H9 (cell line): ENCODE data around the gene PLEKHD1. TPM values are rescaled to one million over a fixed set of nuclear protein-coding genes. Genes with fewer than 3 reads are reported as not detected.

ENCODE experiments used
- DNase-seq: peaks from one replicate; pipeline ENCODE4 v3.0.0-alpha.2; 2017
- H2AFZ ChIP-seq: one replicate; pipeline ENCODE4 v1.6.1; 2013; ENCODE audit warnings: mild to moderate bottlenecking, low read length, control low read depth, moderate library complexity
- H2AK5ac ChIP-seq: 2 replicates; pipeline ENCODE4 v1.6.1; 2013; ENCODE audit warnings: low read length, control low read depth, mixed read lengths; ENCODE audit not compliant: insufficient read length
- H2BK120ac ChIP-seq: one replicate; pipeline ENCODE4 v1.6.1; 2013; ENCODE audit warnings: low read depth, mild to moderate bottlenecking, low read length, control low read depth, inconsistent platforms; ENCODE audit not compliant: poor library complexity, severe bottlenecking
- H2BK12ac ChIP-seq: 2 replicates; pipeline ENCODE4 v1.6.1; 2013; ENCODE audit warnings: low read length, control low read depth, mixed read lengths, low read depth; ENCODE audit not compliant: insufficient read length
- H2BK15ac ChIP-seq: 2 replicates; pipeline ENCODE4 v1.6.1; 2013; ENCODE audit warnings: low read depth, low read length, control low read depth
- H2BK20ac ChIP-seq: one replicate; pipeline ENCODE4 v1.6.1; 2013; ENCODE audit warnings: low read depth, mild to moderate bottlenecking, low read length, control low read depth, inconsistent platforms; ENCODE audit not compliant: poor library complexity, severe bottlenecking
- H2BK5ac ChIP-seq: 2 replicates; pipeline ENCODE4 v1.6.1; 2013; ENCODE audit warnings: low read length, control low read depth, mixed read lengths; ENCODE audit not compliant: insufficient read length
- H3K14ac ChIP-seq: 2 replicates; pipeline ENCODE4 v1.6.1; 2013; ENCODE audit warnings: low read length, control low read depth; ENCODE audit not compliant: insufficient read depth
- H3K18ac ChIP-seq: 2 replicates; pipeline ENCODE4 v1.6.1; 2013; ENCODE audit warnings: low read depth, mild to moderate bottlenecking, mixed read lengths, low read length, control low read depth; ENCODE audit not compliant: insufficient read length
- H3K23ac ChIP-seq: 2 replicates; pipeline ENCODE4 v1.6.1; 2013; ENCODE audit warnings: low read length, control low read depth, mixed read lengths, low read depth; ENCODE audit not compliant: insufficient read length
- H3K23me2 ChIP-seq: 2 replicates; pipeline ENCODE4 v1.6.1; 2013; ENCODE audit warnings: low read depth, mild to moderate bottlenecking, mixed read lengths, low read length, control low read depth; ENCODE audit not compliant: insufficient read length, poor library complexity, severe bottlenecking
- H3K27ac ChIP-seq: 2 replicates; pipeline ENCODE4 v1.5.1; 2013; ENCODE audit warnings: low read length, control low read depth, mixed read lengths, low read depth; ENCODE audit not compliant: insufficient read length
- H3K27me3 ChIP-seq: 2 replicates; pipeline ENCODE4 v1.6.1; 2013; ENCODE audit warnings: low read length, control low read depth, inconsistent platforms; ENCODE audit not compliant: insufficient read depth
- H3K4ac ChIP-seq: 2 replicates; pipeline ENCODE4 v1.6.1; 2013; ENCODE audit warnings: low read depth, mild to moderate bottlenecking, control low read depth, inconsistent platforms, low read length, moderate library complexity
- H3K4me1 ChIP-seq: 2 replicates; pipeline ENCODE4 v1.6.1; 2013; ENCODE audit warnings: low read length, control low read depth, inconsistent platforms; ENCODE audit not compliant: insufficient read depth
- H3K4me2 ChIP-seq: 2 replicates; pipeline ENCODE4 v1.6.1; 2013; ENCODE audit warnings: low read length, control low read depth, mixed read lengths; ENCODE audit not compliant: insufficient read length, insufficient read depth
- H3K56ac ChIP-seq: 2 replicates; pipeline ENCODE4 v1.6.1; 2013; ENCODE audit warnings: low read depth, mild to moderate bottlenecking, mixed read lengths, low read length, control low read depth; ENCODE audit not compliant: insufficient read length
- H3K79me1 ChIP-seq: 2 replicates; pipeline ENCODE4 v1.6.1; 2013; ENCODE audit warnings: low read depth, mild to moderate bottlenecking, moderate library complexity, low read length, control low read depth, inconsistent platforms; ENCODE audit not compliant: insufficient read depth, poor library complexity, severe bottlenecking
- H3K79me2 ChIP-seq: 2 replicates; pipeline ENCODE4 v1.6.1; 2013; ENCODE audit warnings: low read length, control low read depth, inconsistent platforms; ENCODE audit not compliant: insufficient read depth
- H3K9ac ChIP-seq: 2 replicates; pipeline ENCODE4 v1.6.1; 2013; ENCODE audit warnings: low read length, control low read depth, mixed read lengths; ENCODE audit not compliant: insufficient read length; ENCODE audit errors: extremely low read depth
- H3K9me3 ChIP-seq: one replicate; pipeline ENCODE4 v1.6.1; 2013; ENCODE audit warnings: low read depth, low read length, inconsistent platforms; ENCODE audit not compliant: control insufficient read depth
- H3T11ph ChIP-seq: one replicate; pipeline ENCODE4 v1.6.1; 2013; ENCODE audit warnings: mild to moderate bottlenecking, low read length, control low read depth, inconsistent platforms
- H4K20me1 ChIP-seq: one replicate; pipeline ENCODE4 v1.6.1; 2013; ENCODE audit not compliant: control insufficient read depth, insufficient read length, insufficient read depth
- H4K5ac ChIP-seq: 2 replicates; pipeline ENCODE4 v1.6.1; 2013; ENCODE audit warnings: low read depth, mild to moderate bottlenecking, mixed read lengths, low read length, control low read depth; ENCODE audit not compliant: insufficient read length
- H4K8ac ChIP-seq: replicated peaks from 2 replicates; pipeline ENCODE4 v1.6.1; 2013; ENCODE audit warnings: low read length, control low read depth, mixed read lengths, low read depth; ENCODE audit not compliant: insufficient read length
- H4K91ac ChIP-seq: 2 replicates; pipeline ENCODE4 v1.6.1; 2013; ENCODE audit warnings: low read depth, mild to moderate bottlenecking, moderate library complexity, mixed read lengths, low read length, control low read depth; ENCODE audit not compliant: insufficient read length
- H3K27ac Mint-ChIP-seq, 3 experiments: 2 replicates in 2 of 3; 3 replicates in 1 of 3; pipeline ENCODE4 v1.8.0; 2020 to 2021; ENCODE audit warnings: mixed read lengths in 3 of 3, mild to moderate bottlenecking in 1 of 3, moderate library complexity in 1 of 3
- H3K27me3 Mint-ChIP-seq: 2 replicates; pipeline ENCODE4 v1.8.0; 2021; ENCODE audit warnings: low read depth, mild to moderate bottlenecking, moderate library complexity, mixed read lengths
- H3K36me3 Mint-ChIP-seq, 3 experiments: 2 replicates in 2 of 3; 3 replicates in 1 of 3; pipeline ENCODE4 v1.8.0; 2020 to 2021; ENCODE audit warnings: low read depth in 3 of 3, mixed read lengths in 3 of 3; ENCODE audit not compliant: insufficient read depth in 1 of 3
- H3K4me1 Mint-ChIP-seq, 2 experiments: 2 replicates each; pipeline ENCODE4 v1.8.0; 2020; ENCODE audit warnings: mixed read lengths in 2 of 2
- H3K4me3 Mint-ChIP-seq, 2 experiments: 2 replicates in 1 of 2; 3 replicates in 1 of 2; pipeline ENCODE4 v1.8.0; 2020 to 2021; ENCODE audit warnings: mild to moderate bottlenecking in 2 of 2, mixed read lengths in 2 of 2, moderate library complexity in 1 of 2
- H3K9me3 Mint-ChIP-seq, 2 experiments: 2 replicates in 1 of 2; 3 replicates in 1 of 2; pipeline ENCODE4 v1.8.0; 2020; ENCODE audit warnings: mild to moderate bottlenecking in 2 of 2, mixed read lengths in 2 of 2, moderate library complexity in 1 of 2
- CTCF ChIP-seq: fragments of 200-600 bp; sonication (generic); conservative IDR thresholded peaks from 3 replicates; pipeline ENCODE4 v1.8.0; 2021; ENCODE audit warnings: antibody characterized with exemption, mild to moderate bottlenecking
- WGBS: extraction: QIAGEN DNeasy Blood & Tissue Kit; methylation state at CpG from one replicate; pipeline ENCODE4 v1.1.7; 2013; ENCODE audit warnings: missing lambda C conversion rate, low lambda C conversion rate, mixed read lengths; ENCODE audit not compliant: insufficient read length; ENCODE audit errors: extremely low coverage; 5-methylcytosine and 5-hydroxymethylcytosine counted together
- total RNA-seq: library from RNA; stranded (reverse); gene quantifications from 2 replicates; pipeline ENCODE4 v1.2.1, GENCODE V29; 2021

Gene PLEKHD1
- total RNA-seq, 1 experiment from 2014 or later: 0.37 TPM

DNA sequence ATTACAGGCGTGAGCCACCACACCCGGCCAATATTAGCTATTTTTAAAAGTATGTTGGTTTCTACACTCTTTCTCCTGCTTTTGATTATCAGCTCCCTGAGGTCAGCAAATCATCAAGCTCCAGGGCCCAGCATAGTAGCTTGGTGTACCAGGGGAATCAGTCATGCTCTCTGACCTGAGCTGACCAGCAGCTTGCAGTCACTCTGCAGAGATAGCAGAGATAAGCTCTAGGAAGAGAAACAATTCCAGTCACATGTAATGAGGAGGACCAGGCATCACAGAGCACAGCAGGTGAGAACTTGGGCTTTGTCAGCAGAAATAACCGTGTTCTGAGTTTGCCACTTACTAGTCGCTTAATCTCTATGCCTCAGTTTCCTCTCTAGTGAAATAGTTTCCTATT, 8.5 kb downstream of the PLEKHD1 start:
- Mint-ChIP-seq H3K4me3 (no peak overlapping the region), H3K27me3 (peaks cover 27% of the 10 kb centered on the region), H3K4me1 (peaks cover 0 to under 1% of the 10 kb centered on the region in 2 experiments; a peak in 1 of 4 replicates), H3K36me3 (no peaks in the 10 kb centered on the region), H3K27ac (no peak overlapping the region), H3K9me3 (no peaks in the 10 kb centered on the region)
- Histone ChIP-seq H3K14ac (no peak overlapping the region), H2AFZ (no peak overlapping the region), H3K18ac (no peak overlapping the region), H3K27me3 (no peaks in the 10 kb centered on the region), H3K23me2 (no peaks in the 10 kb centered on the region), H4K8ac (no peak overlapping the region), H3K79me2 (no peaks in the 10 kb centered on the region), H2BK15ac (no peak overlapping the region), H3K27ac (no peak overlapping the region), H3K9me3 (no peaks in the 10 kb centered on the region), H3K56ac (no peak overlapping the region), H3K9ac (no peak overlapping the region), H4K5ac (no peak overlapping the region), H2BK20ac (no peak overlapping the region), H4K20me1 (no peaks in the 10 kb centered on the region), H2BK12ac (no peak overlapping the region), H3K4me2 (no peak overlapping the region), H2BK5ac (no peak overlapping the region), H3K79me1 (no peaks in the 10 kb centered on the region), H2BK120ac (no peak overlapping the region), H3K23ac (no peak overlapping the region), H4K91ac (no peak overlapping the region), H3K4me1 (no peaks in the 10 kb centered on the region), H2AK5ac (no peak overlapping the region), H3T11ph (no peak overlapping the region), H3K4ac (no peak overlapping the region)
- TF ChIP-seq CTCF: no peak
- DNase-seq: no peak
- no CpG with 5 or more reads among the region's 4 CpGs for WGBS
